C4-2B (cell line): ENCODE data around the gene TMIGD2.
"Not testable (repeated sequence)": the region's sequence is repeated elsewhere in the genome, so short reads cannot be mapped to it uniquely, and the experiment has no call there.

Source experiments
- H3K27ac ChIP-seq: fragments of 450-650 bp; 2 replicates; pipeline ENCODE4 v1.5.1; 2017
- CTCF ChIP-seq: fragments of 450-650 bp; conservative IDR thresholded peaks from 2 replicates; pipeline ENCODE4 v1.5.1; 2017; ENCODE audit warnings: mild to moderate bottlenecking
- ZFX ChIP-seq: fragments of 450-650 bp; IDR thresholded peaks from 2 replicates; pipeline ENCODE4 v1.6.1; 2017

TMIGD2 gene

GRCh38 chr19:4329858-4330257 lies 27.7 kb upstream of the TMIGD2 start:
- TF ChIP-seq CTCF, result no peak
- no peak for TF ChIP-seq ZFX
- H3K27ac ChIP-seq, result no peak overlapping the region

GRCh38 chr19:4328991-4329681 lies 26.9 kb upstream of the TMIGD2 start:
- H3K27ac ChIP-seq, result not testable (repeated sequence)

- TF ChIP-seq CTCF (no peak), ZFX (no peak)
- no peak overlapping the region for H3K27ac ChIP-seq
These were observed 26.2 kb upstream of the TMIGD2 start for GRCh38 chr19:4328243-4328990.

- no peak for TF ChIP-seq CTCF
- no peak for TF ChIP-seq ZFX
- H3K27ac ChIP-seq, result no peak overlapping the region
These were observed 25.7 kb upstream of the TMIGD2 start for GRCh38 chr19:4327877-4328242.

GRCh38 chr19:4327252-4327876 lies 25.2 kb upstream of the TMIGD2 start:
- TF ChIP-seq ZFX (no peak), CTCF (no peak)
- no peak overlapping the region for H3K27ac ChIP-seq

- no peak overlapping the region for H3K27ac ChIP-seq
- TF ChIP-seq ZFX (no peak), CTCF (no peak)
These were observed 24.7 kb upstream of the TMIGD2 start for GRCh38 chr19:4326837-4327251.

- no peak overlapping the region for H3K27ac ChIP-seq
- TF ChIP-seq CTCF, result no peak
- TF ChIP-seq ZFX, result no peak
These were observed 24.1 kb upstream of the TMIGD2 start for GRCh38 chr19:4326215-4326836.
